AG04450 (cell line): ENCODE results near the gene ATP8B3. TPM values are rescaled to one million over a fixed set of nuclear protein-coding genes. Genes with fewer than 3 reads are reported as not detected.

Experiments
- CTCF ChIA-PET: fragments of 300-600, 350-600 bp; formaldehyde crosslinking; extraction: SDS; loops from one replicate; lab custom pipeline; 2022; ENCODE audit warnings: antibody characterized with exemption, inconsistent platforms; lab: Charles Lee
- POLR2A ChIA-PET: fragments of 350-600 bp; formaldehyde crosslinking; extraction: SDS; loops from one replicate; lab custom pipeline; 2021; ENCODE audit warnings: antibody characterized with exemption, inconsistent platforms; lab: Yijun Ruan, JAX
- DNase-seq: peaks from one replicate; pipeline ENCODE4 v3.0.0-alpha.2; 2011; ENCODE audit warnings: low read depth, low spot score
- H3K27ac ChIP-seq: one replicate; pipeline ENCODE4 v1.5.1; 2012; ENCODE audit warnings: low read depth, low read length, control low read depth
- H3K27me3 ChIP-seq: one replicate; pipeline ENCODE4 v1.6.0; 2012; ENCODE audit warnings: low read length; ENCODE audit not compliant: control insufficient read depth, insufficient read depth
- H3K4me3 ChIP-seq: 2 replicates; pipeline ENCODE4 v1.5.1; 2011; ENCODE audit warnings: mild to moderate bottlenecking, low read depth, low read length, control low read depth
- H3K9me3 ChIP-seq: 2 replicates; pipeline ENCODE4 v1.5.1; 2012; ENCODE audit warnings: low read length; ENCODE audit not compliant: control insufficient read depth, insufficient read depth
- polyA plus RNA-seq: library from polyadenylated mRNA; depleted of rRNA; stranded (reverse); fragments of >200 nt; gene quantifications from 2 replicates; pipeline ENCODE4 v1.2.3, GENCODE V29; 2011
- TF ChIP-seq, protein P1 (sequence below): IDR thresholded peaks from 2 replicates; pipeline ENCODE4 v1.5.1; 2011; ENCODE audit warnings: low read depth, low read length, control low read depth, inconsistent platforms

Gene ATP8B3
- polyA plus RNA-seq, 1 experiment = 2.7 TPM

DNA sequence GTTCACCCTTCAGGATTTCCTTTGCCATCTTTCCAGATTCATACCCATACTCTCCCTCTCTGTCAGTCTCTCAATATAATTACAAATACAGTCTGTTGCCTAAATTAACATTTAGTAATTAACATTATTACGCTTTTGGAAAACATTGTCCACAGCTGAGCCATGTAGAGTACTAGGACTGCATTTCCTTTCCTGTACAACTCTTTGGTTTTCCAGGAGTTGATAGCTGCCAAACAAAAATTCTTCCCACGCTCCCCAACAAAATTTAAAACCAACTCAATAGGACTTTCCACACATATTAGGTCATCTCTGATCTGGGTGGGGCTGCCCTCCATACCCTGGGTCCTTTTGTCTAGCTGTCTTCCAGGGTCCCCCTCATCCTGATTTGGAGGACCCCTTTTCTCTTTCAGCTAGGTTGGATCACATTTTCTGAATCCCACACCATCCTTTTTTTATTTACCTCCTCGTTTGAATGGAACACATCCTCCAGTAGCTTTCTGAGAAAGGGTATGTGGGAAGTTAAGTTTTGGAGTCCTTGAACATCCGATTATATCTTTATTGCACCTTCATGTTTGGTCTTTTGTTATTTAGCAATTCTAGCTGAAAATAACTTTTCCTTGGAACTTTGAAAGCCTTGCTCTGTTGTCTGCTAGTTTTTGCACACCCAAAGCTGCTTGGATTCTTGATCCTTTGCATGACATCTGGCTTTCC lies 41.1 kb downstream of the ATP8B3 start:
- CTCF ChIA-PET = interaction anchor here (1.2 kb wide), 2 partner anchors 10 to 99 kb away, joined by 3 to 7 read pairs; no protein-coding TSS in a partner anchor
- H3K27ac ChIP-seq = no peak overlapping the region
- DNase-seq = no peak
- no peak overlapping the region for H3K4me3 ChIP-seq
- peaks cover 16% of the 10 kb centered on the region for H3K9me3 ChIP-seq
- TF ChIP-seq, protein P1, sequence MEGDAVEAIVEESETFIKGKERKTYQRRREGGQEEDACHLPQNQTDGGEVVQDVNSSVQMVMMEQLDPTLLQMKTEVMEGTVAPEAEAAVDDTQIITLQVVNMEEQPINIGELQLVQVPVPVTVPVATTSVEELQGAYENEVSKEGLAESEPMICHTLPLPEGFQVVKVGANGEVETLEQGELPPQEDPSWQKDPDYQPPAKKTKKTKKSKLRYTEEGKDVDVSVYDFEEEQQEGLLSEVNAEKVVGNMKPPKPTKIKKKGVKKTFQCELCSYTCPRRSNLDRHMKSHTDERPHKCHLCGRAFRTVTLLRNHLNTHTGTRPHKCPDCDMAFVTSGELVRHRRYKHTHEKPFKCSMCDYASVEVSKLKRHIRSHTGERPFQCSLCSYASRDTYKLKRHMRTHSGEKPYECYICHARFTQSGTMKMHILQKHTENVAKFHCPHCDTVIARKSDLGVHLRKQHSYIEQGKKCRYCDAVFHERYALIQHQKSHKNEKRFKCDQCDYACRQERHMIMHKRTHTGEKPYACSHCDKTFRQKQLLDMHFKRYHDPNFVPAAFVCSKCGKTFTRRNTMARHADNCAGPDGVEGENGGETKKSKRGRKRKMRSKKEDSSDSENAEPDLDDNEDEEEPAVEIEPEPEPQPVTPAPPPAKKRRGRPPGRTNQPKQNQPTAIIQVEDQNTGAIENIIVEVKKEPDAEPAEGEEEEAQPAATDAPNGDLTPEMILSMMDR = no peak
- POLR2A ChIA-PET = no interaction called here
- peaks cover 60% of the 10 kb centered on the region for H3K27me3 ChIP-seq

DNA sequence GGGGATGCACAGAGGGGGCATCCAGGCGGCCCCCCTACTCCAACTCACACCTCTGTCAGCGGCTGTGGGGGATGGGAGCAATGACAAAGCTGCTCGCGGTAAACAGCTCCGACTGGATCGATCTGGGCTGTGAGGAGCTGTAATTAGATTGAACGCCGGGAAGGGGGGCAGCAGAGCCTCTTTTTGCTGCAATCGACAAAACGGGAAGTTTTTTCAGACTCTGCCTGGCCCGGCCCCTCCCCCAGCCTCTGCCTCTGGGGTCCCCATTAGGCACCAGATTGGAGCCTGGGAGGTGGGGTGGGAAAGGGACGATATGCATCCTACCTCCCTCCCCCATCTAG lies 42.5 kb downstream of the ATP8B3 start:
- no peak overlapping the region for H3K27ac ChIP-seq
- ChIA-PET CTCF (interaction anchor here (1.2 kb wide), 1 partner anchor 97 kb away, joined by 3 read pairs; no protein-coding TSS in a partner anchor), POLR2A (no interaction called here)
- H3K9me3 ChIP-seq = peaks cover 6% of the 10 kb centered on the region
- no peak for DNase-seq
- TF ChIP-seq, protein P1 = no peak
- peaks cover 65% of the 10 kb centered on the region for H3K27me3 ChIP-seq
- H3K4me3 ChIP-seq = no peak overlapping the region

DNA sequence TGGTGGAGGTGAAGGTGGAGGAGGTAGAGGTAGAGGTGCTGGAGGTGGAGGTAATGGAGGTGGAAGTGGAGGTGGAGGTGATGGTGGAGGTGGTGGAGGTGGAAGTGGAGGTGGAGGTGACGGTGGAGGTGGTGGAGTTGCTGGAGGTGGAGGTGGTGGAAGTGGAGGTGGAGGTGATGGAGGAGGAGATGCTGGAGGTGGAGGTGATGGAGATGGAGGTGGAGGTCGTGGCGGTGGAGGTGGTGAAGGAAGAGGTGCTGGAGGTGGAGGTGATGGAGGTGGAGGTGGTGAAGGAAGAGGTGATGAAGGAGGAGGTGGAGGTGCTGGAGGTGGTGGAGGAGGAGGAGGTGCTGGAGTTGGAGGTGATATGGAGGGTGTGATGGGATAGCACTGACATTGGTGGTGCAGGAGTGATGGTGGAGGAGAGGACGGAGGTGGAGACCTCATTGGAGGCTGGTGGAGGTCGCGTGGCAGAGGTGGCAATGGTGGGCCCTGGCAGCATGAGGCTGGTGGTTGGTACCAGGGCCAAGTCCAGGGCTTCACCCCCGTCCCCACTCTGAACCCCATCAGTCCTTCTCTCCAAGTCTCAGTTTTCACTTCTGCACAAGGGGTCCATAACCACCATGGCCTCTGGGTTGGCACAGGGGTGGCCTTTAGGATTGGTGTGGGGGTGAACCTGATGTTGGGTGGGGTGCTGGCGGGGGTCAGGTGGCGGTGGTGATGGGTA lies 43.0 kb downstream of the ATP8B3 start:
- Histone ChIP-seq H3K9me3 (peaks cover 4% of the 10 kb centered on the region), H3K27me3 (peaks cover 64% of the 10 kb centered on the region), H3K27ac (no peak overlapping the region), H3K4me3 (no peak overlapping the region)
- ChIA-PET CTCF (interaction anchor here (0.6 to 2.2 kb wide), 6 partner anchors 12 to 109 kb away, joined by 3 to 14 read pairs (median 6); no protein-coding TSS in a partner anchor), POLR2A (no interaction called here)
- TF ChIP-seq, protein P1 = no peak
- DNase-seq = no peak

DNA sequence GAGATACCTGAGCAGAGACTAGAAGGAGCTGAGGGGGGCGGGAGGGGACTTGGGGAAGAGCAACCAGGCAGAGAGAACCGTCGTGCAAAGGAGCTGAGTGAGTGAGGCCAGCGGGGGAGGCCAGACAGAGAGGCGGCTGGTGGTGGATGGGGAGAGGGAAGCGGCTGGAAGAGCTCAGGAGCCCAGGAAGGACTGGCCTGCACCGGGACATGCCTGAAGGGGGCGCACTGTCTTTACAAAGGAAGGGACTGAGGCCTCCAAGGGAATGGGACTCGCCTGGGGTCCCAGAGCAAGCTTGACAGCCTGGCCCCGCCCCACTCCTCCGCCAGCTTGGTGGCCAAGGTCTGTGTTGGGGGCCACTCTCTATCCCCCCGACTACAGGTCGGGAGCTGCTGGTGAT lies 43.8 kb downstream of the ATP8B3 start:
- TF ChIP-seq, protein P1 = peak; percentile 25; the same call in 1 of the 2 replicates
- Histone ChIP-seq H3K27me3 (peaks cover 64% of the 10 kb centered on the region), H3K4me3 (no peak overlapping the region), H3K27ac (no peak overlapping the region), H3K9me3 (peaks cover 4% of the 10 kb centered on the region)
- POLR2A ChIA-PET = no interaction called here
- CTCF ChIA-PET = interaction anchor here (0.6 to 2.2 kb wide), 6 partner anchors 10 to 108 kb away, joined by 4 to 14 read pairs (median 6); no protein-coding TSS in a partner anchor
- DNase-seq = no peak
